ENCODE measurements around the gene MRPL27.

MRPL27 gene

GRCh38 chr17:50359998-50360461, 13.0 kb downstream of the MRPL27 start:
- DNase-seq (ENCODE audit: low read depth) = no peak

GRCh38 chr17:50359005-50359699, 13.8 kb downstream of the MRPL27 start:
- no peak for DNase-seq (ENCODE audit: low read depth)

GRCh38 chr17:50358177-50358576, 14.8 kb downstream of the MRPL27 start:
- no peak for DNase-seq (ENCODE audit: low read depth)

GRCh38 chr17:50356892-50357510, 16.0 kb downstream of the MRPL27 start:
- DNase-seq (ENCODE audit: low read depth) = no peak

GRCh38 chr17:50356418-50356817, 16.6 kb downstream of the MRPL27 start:
- DNase-seq (ENCODE audit: low read depth) = no peak

GRCh38 chr17:50355701-50356341, 17.2 kb downstream of the MRPL27 start:
- DNase-seq (ENCODE audit: low read depth) = no peak

GRCh38 chr17:50355336-50355700, 17.7 kb downstream of the MRPL27 start:
- DNase-seq (ENCODE audit: low read depth) = no peak

- no peak for DNase-seq (ENCODE audit: low read depth)
These were observed 18.2 kb downstream of the MRPL27 start for GRCh38 chr17:50354776-50355175.

GRCh38 chr17:50354198-50354597, 18.8 kb downstream of the MRPL27 start:
- DNase-seq (ENCODE audit: low read depth) = no peak

GRCh38 chr17:50353600-50354195, 19.3 kb downstream of the MRPL27 start:
- no peak for DNase-seq (ENCODE audit: low read depth)

GRCh38 chr17:50352693-50353599, 20.0 kb downstream of the MRPL27 start:
- DNase-seq (ENCODE audit: low read depth) = no peak

- DNase-seq (ENCODE audit: low read depth) = no peak
These were observed 20.8 kb downstream of the MRPL27 start for GRCh38 chr17:50352072-50352692.

- no peak for DNase-seq (ENCODE audit: low read depth)
These were observed 22.3 kb downstream of the MRPL27 start for GRCh38 chr17:50350733-50351132.

GRCh38 chr17:50349243-50349600, 23.8 kb downstream of the MRPL27 start:
- no peak for DNase-seq (ENCODE audit: low read depth)

- DNase-seq (ENCODE audit: low read depth) = no peak
These were observed 24.3 kb downstream of the MRPL27 start for GRCh38 chr17:50348522-50349242.

- no peak for DNase-seq (ENCODE audit: low read depth)
These were observed 25.1 kb downstream of the MRPL27 start for GRCh38 chr17:50347894-50348291.

GRCh38 chr17:50347117-50347893, 25.7 kb downstream of the MRPL27 start:
- DNase-seq (ENCODE audit: low read depth) = no peak

- peak; percentile 36 for DNase-seq (ENCODE audit: low read depth)
These were observed 26.5 kb downstream of the MRPL27 start for GRCh38 chr17:50346313-50347116.

All from CMK (cell line).